Ascending aorta (tissue), 2 donors: ENCODE measurements around the gene OXT. TPM values are rescaled to one million over a fixed set of nuclear protein-coding genes. Genes with fewer than 3 reads are reported as not detected.
"Not testable (repeated sequence)": the region's sequence is repeated elsewhere in the genome, so short reads cannot be mapped to it uniquely, and the experiment has no call there.

Experiments
- DNase-seq, 2 donors: peaks; one replicate each; pipeline ENCODE4 v3.0.0-alpha.2; 2019; ENCODE audit warnings: low spot score in 2 of 2
- H3K27ac ChIP-seq, 2 donors: fragments of 200-600 bp; sonication (generic); one replicate each; pipeline ENCODE4 v1.5.1; 2016 to 2017; ENCODE audit warnings: mild to moderate bottlenecking in 1 of 2
- H3K27me3 ChIP-seq: fragments of 200-600 bp; sonication (generic); one replicate; pipeline ENCODE4 v1.5.1; 2017
- H3K36me3 ChIP-seq, 2 donors: fragments of 200-600 bp; sonication (generic); one replicate each; pipeline ENCODE4 v1.5.1; 2016
- H3K4me1 ChIP-seq, 2 donors: fragments of 200-600 bp; sonication (generic); one replicate each; pipeline ENCODE4 v1.5.1; 2016 to 2017; ENCODE audit warnings: mild to moderate bottlenecking in 1 of 2
- H3K4me3 ChIP-seq, 2 donors: fragments of 200-600 bp; sonication (generic); one replicate each; pipeline ENCODE4 v1.5.1; 2016 to 2017; ENCODE audit warnings: mild to moderate bottlenecking in 1 of 2
- H3K9me3 ChIP-seq, 2 donors: fragments of 200-600 bp; sonication (generic); one replicate each; pipeline ENCODE4 v1.5.1; 2016
- CTCF ChIP-seq, 3 experiments: fragments of 200-600 bp in 2 of 3; fragments of 450-650 bp in 1 of 3; sonication (generic) in 2 of 3; IDR thresholded peaks; one replicate each; pipeline ENCODE4 v1.5.1; 2016 to 2019; ENCODE audit warnings: antibody characterized with exemption in 3 of 3, mild to moderate bottlenecking in 1 of 3, moderate library complexity in 1 of 3
- intact Hi-C: fragments of 100-400 bp; cut with DNase I; formaldehyde crosslinking; loops from one replicate; pipeline ENCODE4 v1.15.1; 2023
- total RNA-seq: library from RNA; depleted of rRNA; stranded (reverse); fragments of >200 nt; gene quantifications from one replicate; pipeline ENCODE4 v1.1.0, GENCODE V29; 2016

OXT gene
- total RNA-seq, 1 donor from 2014 or later, result not detected

GRCh38 chr20:3116341-3116740 lies 44.9 kb downstream of the OXT start:
- no peak for DNase-seq
- H3K27ac ChIP-seq, result no peak overlapping the region
- H3K36me3 ChIP-seq, result peaks cover 8 to 23% of the 10 kb centered on the region in 2 donors
- no peak for TF ChIP-seq CTCF (IDR thresholded peaks at IDR 0.05)
- no peak overlapping the region for H3K4me3 ChIP-seq
- H3K27me3 ChIP-seq, result no peaks in the 10 kb centered on the region
- H3K4me1 ChIP-seq, result peaks cover 0 to 5% of the 10 kb centered on the region in 2 donors
- intact Hi-C loops, result no loop called here
- H3K9me3 ChIP-seq, result no peaks in the 10 kb centered on the region

- H3K9me3 ChIP-seq, H3K4me1 ChIP-seq, H3K27me3 ChIP-seq, intact Hi-C loops: not testable (repeated sequence)
- DNase-seq, result peak in 1 of 2 donors; percentile 76
- peak overlapping the region in 1 of 2 donors; percentile 24 for H3K4me3 ChIP-seq
- peak overlapping the region; percentile 29 to 59 for H3K27ac ChIP-seq
- H3K36me3 ChIP-seq, result peaks cover 18 to 32% of the 10 kb centered on the region in 2 donors
- peak; percentile 51 to 62 (median 60) for TF ChIP-seq CTCF (IDR thresholded peaks at IDR 0.05)
These were observed 46.5 kb downstream of the OXT start for GRCh38 chr20:3117839-3118379.

GRCh38 chr20:3119044-3119443 lies 47.6 kb downstream of the OXT start:
- TF ChIP-seq CTCF (IDR thresholded peaks at IDR 0.05), result no peak
- DNase-seq, result no peak
- intact Hi-C loops, result no loop called here
- H3K36me3 ChIP-seq, result peaks cover 18 to 25% of the 10 kb centered on the region in 2 donors
- H3K4me1 ChIP-seq, result peaks cover 0 to 5% of the 10 kb centered on the region in 2 donors
- H3K9me3 ChIP-seq, result no peaks in the 10 kb centered on the region
- no peak overlapping the region for H3K4me3 ChIP-seq
- no peak overlapping the region for H3K27ac ChIP-seq
- no peaks in the 10 kb centered on the region for H3K27me3 ChIP-seq

GRCh38 chr20:3121271-3121911 lies 50.0 kb downstream of the OXT start:
- H3K27me3 ChIP-seq, result no peaks in the 10 kb centered on the region
- peak in 1 of 2 donors; percentile 58 for DNase-seq
- H3K4me1 ChIP-seq, result peaks cover 0 to 5% of the 10 kb centered on the region in 2 donors
- H3K36me3 ChIP-seq, result peaks cover 18 to 21% of the 10 kb centered on the region in 2 donors
- no peak overlapping the region for H3K27ac ChIP-seq
- intact Hi-C loops, result no loop called here
- no peak overlapping the region for H3K4me3 ChIP-seq
- H3K9me3 ChIP-seq, result no peaks in the 10 kb centered on the region
- TF ChIP-seq CTCF (IDR thresholded peaks at IDR 0.05), result no peak

Other genes with a start within 250 kb of the OXT start
- gene PCED1A, start 231.0 kb upstream of the OXT start, total RNA-seq, result 49.7 TPM
- gene VPS16, start 230.9 kb upstream of the OXT start, total RNA-seq, result 61.1 TPM
- gene PTPRA, start 198.1 kb upstream of the OXT start, total RNA-seq, result 24.2 TPM
- not detected for gene GNRH2, start 28.0 kb upstream of the OXT start, total RNA-seq
- 56.4 TPM for gene MRPS26, start 25.6 kb upstream of the OXT start, total RNA-seq
- not detected for gene AVP, start 13.1 kb downstream of the OXT start, total RNA-seq
- gene FASTKD5, start 88.2 kb downstream of the OXT start, total RNA-seq, result 6.1 TPM
- 6.8 TPM for gene UBOX5, start 88.2 kb downstream of the OXT start, total RNA-seq
- gene LZTS3, start 101.9 kb downstream of the OXT start, total RNA-seq, result 14.9 TPM
- gene DDRGK1, start 133.1 kb downstream of the OXT start, total RNA-seq, result 18.0 TPM
- gene ITPA, start 137.9 kb downstream of the OXT start, total RNA-seq, result 111 TPM
- gene SLC4A11, start 167.6 kb downstream of the OXT start, total RNA-seq, result 1.6 TPM